ENCODE data around the gene TMEM219. TPM values are rescaled to one million over a fixed set of nuclear protein-coding genes. Genes with fewer than 3 reads are reported as not detected.

TMEM219 gene
- total and polyA plus RNA-seq, 4 donors, result 25.5 to 75.9 (median 46.9) TPM

- no peak for TF ChIP-seq REST (IDR thresholded peaks at IDR 0.05)
Measured at GRCh38 chr16:29999605-30000004, 37.7 kb downstream of the TMEM219 start (continued).

GRCh38 chr16:30000735-30001631 lies 39.1 kb downstream of the TMEM219 start:
- Histone ChIP-seq H3K36me3 (ENCODE audit: control insufficient read depth in 4 of 4, insufficient read depth in 3 of 4, low read depth in 1 of 4, low read length in 3 of 4) (peaks cover 0 to 10% (median 3%) of the 10 kb centered on the region in 4 donors), H3K9ac (ENCODE audit: low read depth in 1 of 2, low read length in 2 of 2) (no peak overlapping the region), H3K4me3 (ENCODE audit: low read depth in 1 of 3, low read length in 3 of 3) (no peak overlapping the region), H3K27ac (ENCODE audit: low read depth in 1 of 2, low read length in 2 of 2) (no peak overlapping the region), H3K9me3 (ENCODE audit: control insufficient read depth in 4 of 4, low read length in 3 of 4) (no peaks in the 10 kb centered on the region), H3K27me3 (ENCODE audit: control insufficient read depth in 4 of 4, insufficient read depth in 4 of 4, low read length in 3 of 4) (no peaks in the 10 kb centered on the region), H3K4me1 (ENCODE audit: control insufficient read depth in 4 of 4, insufficient read depth in 4 of 4, low read length in 3 of 4) (peaks cover 0 to 9% (median 7%) of the 10 kb centered on the region in 4 donors)
- 92% methylated on average over 33 of the region's 33 CpGs for WGBS
- DNase-seq (ENCODE audit: low spot score), result no peak
- TF ChIP-seq HNF4A (conservative IDR thresholded peaks at IDR 0.05) (no peak), FOXA1 (IDR thresholded peaks at IDR 0.05) (no peak), MAX (IDR thresholded peaks at IDR 0.05) (no peak), EGR1 (IDR thresholded peaks at IDR 0.05; ENCODE audit: low read depth in 2 of 2) (no peak), TAF1 (conservative IDR thresholded peaks at IDR 0.05) (no peak), FOXA2 (IDR thresholded peaks at IDR 0.05) (no peak), RAD21 (IDR thresholded peaks at IDR 0.05) (no peak), HNF4G (IDR thresholded peaks at IDR 0.05) (no peak), ZBTB33 (IDR thresholded peaks at IDR 0.05) (no peak), SP1 (IDR thresholded peaks at IDR 0.05) (no peak), NR2F2 (IDR thresholded peaks at IDR 0.05) (no peak), YY1 (IDR thresholded peaks at IDR 0.05) (no peak), JUND (IDR thresholded peaks at IDR 0.05) (no peak), ATF3 (IDR thresholded peaks at IDR 0.05) (no peak), RXRA (IDR thresholded peaks at IDR 0.05) (no peak)
